T follicular helper cell (primary cell): ENCODE data around the gene GRAMD1B.

Experiments
- DNase-seq: peaks from one replicate; pipeline ENCODE4 v3.0.0-alpha.2; 2020; ENCODE audit warnings: low read depth

GRAMD1B gene

DNA sequence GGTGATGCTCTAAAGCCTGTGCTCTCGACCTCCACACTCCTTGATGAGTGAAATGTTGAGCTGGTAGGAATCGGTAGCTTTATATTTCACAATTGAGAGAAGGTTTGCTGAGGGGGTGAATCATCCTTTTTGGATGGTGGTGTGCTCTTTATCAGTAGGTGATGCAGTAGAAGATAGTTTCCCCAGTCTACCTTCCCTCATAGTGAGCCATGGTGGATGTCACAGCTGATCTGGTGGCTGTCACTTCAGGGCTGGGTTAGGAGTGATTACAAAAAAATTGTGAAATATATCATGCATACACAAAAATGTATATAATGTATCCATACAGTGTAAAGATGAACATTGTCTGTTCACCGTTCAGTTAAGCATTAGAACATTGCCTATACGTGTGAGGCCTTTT is 105.3 kb downstream of the GRAMD1B start:
- no peak for DNase-seq

DNA sequence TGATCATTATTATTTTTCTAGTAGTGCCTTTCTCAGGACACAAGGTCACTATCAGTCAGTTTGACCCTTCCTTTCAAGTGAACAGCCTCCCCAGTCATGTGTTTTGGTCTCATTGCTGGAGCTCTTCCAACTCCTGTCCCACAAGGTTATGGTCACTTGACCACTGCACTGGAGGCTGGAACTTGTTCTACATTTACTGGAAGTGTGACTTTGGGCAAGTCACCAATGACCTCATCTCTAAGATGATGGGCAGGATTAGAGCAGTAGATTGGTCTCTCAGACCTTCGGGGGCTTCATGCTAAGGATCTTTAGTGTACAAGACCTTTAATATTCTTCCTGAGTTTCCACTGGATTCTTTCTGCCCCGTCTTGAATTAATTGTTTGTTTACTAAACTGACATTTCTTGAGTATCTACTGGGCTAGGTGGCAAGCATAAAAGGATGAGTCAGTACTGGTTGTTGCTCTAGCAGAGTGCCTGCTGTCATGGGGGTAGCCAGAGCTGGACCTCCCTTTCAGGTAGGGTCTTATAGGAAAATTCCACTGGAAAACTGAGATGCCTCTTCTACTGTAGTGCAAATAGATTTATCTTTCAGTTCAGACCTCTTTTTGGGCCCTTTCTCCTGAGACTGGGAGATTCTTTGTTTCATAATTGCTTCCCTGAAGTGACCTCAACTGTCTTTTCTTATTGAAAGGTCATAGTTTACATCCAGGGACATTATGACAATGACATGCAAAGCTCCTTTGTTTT is 106.8 kb downstream of the GRAMD1B start:
- no peak for DNase-seq

GRCh38 chr11:123537726-123538125 is 107.7 kb downstream of the GRAMD1B start:
- DNase-seq = no peak

DNA sequence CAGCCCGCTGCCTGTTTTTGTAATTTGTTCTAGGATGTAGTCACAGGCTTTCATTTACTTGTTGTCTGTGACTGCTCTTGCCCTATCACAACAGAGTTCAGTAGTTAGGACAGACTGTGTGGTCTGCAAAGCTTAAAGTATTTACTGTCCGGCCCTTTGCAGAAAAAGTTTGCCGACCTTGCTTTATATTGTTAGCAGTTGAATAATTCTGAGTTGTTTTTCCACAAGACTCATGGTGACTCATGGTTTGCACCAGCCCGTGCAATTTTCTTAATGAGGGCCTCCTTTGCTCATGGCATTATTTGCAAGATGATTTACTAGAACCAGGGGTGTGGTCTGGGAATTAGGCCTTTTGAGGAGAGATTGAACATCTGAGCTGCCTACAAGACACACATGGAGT is 113.7 kb downstream of the GRAMD1B start:
- DNase-seq = no peak

- no peak for DNase-seq
Observed at GRCh38 chr11:123544631-123545375, 114.7 kb downstream of the GRAMD1B start.

GRCh38 chr11:123545726-123546270 is 115.7 kb downstream of the GRAMD1B start:
- DNase-seq = no peak

DNA sequence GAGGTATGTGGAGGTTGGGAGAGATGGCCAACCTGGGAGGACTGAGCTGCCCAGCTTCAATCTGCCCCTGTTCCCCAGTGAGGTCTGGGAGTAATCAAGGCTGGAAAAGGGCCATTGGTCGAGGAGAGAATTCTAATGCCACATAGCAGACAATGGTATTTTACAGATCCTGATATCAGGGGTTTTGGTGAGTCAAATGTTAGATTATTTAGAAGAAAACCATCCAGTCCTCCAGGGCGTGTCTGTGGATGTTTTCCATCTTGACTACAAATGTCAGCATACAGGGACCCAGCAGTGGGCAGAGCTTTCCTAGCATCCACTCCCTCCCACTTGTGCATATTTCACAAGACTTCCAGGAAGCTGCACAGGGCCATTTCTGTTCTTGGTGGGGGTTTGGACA is 116.4 kb downstream of the GRAMD1B start:
- no peak for DNase-seq

DNA sequence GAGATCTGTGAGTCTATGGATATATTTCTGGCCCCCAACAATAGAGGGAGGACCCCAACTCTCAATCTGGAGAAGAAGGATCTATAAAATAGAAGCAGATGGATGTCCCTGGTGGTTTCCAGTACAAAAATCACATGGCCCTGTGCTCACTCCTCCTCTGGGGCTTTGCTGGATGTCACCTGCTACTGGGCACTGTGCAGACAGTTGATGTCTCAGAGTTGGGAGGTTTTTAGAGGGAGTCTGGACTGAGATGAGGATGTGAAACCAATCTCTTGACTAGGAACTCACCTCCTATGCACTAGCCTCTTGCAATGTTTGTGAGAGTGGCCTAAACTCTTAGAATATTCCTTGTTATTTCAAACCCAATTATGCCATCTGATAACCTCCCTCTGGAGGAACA is 117.1 kb downstream of the GRAMD1B start:
- DNase-seq = no peak

- no peak for DNase-seq
Observed at GRCh38 chr11:123548774-123549173, 118.7 kb downstream of the GRAMD1B start.

DNA sequence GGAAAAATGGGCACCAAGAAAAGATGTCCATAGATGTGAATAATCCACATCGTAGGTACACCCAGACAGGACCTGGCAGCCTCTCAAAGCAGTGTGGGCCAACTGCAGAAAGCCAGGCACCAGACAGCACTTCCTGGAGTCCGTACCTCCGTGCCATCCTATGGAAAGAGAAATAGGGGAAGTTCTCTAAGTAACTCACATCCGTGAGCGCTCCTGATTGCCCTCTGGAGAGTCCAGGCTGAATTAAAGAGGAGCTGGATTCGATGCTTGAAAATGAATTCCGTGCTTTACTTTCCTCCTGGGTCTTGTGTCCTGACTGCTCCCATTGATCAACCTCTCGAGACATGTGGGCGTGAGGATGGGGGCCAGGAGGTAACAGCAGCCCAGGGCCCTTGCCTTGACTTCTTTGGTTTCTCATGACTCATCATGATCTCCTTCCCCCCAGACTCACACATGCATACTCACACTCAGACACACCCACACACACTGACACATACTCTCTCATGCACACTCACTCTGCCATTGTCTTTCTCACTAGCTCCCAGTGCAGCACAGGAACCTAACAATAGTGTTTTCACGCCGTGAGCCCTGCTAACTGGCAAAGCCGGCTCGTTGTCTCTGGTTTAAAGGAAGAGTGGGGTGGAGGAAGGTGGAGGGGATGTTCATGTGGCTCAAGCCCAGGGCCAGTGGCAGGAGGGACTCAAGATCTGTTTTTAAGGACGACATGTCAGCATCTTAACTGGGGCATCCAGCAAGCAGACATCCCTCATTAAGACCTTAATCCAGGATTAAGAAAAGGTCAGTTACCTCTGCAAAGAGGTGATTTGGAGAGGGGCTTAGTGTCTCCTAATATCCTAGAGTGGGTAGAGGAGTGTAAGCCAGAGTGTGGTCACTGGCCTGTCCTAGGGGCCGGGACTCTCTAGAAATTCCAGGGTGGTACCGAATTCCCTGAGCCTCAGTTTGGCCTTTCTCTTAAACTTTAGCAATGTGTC is 120.2 kb downstream of the GRAMD1B start:
- no peak for DNase-seq

GRCh38 chr11:123551079-123551478 is 121.0 kb downstream of the GRAMD1B start:
- no peak for DNase-seq

GRCh38 chr11:123556633-123557032 is 126.6 kb downstream of the GRAMD1B start:
- no peak for DNase-seq

DNA sequence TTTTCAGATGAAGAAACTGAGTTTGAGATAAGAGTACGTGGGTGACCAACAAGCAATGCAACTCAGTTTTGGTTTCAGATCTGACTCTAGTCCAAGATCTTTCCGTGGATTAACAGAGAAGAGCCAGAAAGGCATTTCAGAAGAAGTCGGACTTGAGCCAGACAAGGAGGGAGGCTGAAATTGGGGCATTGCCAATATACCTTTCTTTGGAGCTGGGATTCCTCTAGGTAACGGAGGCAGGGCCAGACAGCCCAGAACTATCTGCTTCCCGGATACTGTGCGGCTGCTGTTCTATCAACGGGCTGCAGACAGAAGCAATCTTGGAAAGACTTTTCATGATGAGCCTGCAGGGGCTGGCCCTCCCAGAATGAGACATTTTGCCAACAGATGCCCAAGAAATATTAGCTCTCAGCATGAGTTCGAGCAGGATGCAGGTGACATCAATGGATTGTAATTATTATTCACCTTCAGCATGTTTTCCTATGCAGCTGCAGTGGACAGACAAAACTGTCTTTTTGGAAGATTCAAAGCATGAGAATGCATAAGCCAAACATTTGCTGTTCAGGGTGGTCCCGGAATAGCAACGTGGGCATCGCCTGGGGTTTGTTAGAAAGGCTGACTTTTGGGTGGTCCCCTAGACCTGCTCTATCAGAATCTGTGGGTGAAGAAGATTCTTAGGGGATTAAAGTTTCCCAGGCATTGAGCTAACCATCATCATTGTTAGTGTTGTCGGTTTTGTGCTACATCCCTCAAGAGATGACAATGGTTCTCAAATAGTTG is 128.7 kb downstream of the GRAMD1B start:
- no peak for DNase-seq

GRCh38 chr11:123559523-123559955 is 129.5 kb downstream of the GRAMD1B start:
- no peak for DNase-seq

DNA sequence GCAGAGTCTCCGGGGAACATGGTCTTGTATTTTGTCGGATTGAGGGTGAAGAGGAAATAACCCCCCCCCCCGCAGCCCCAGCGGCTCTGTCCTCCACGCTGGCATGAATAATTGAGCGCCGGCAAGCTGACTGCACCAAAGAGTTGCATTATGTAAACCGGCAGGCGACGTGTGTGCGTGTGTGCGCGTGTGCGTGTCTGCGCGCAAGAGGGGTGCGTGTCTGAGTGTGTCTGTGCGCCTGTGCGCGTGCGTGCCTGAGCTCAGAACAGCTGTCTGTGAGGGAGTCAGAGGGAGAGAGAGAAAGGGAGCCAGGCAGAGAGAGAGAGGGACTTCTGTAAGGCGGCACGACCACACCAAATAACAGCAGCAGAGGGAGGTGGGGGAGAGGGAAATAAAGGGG is 129.9 kb downstream of the GRAMD1B start:
- DNase-seq = no peak

DNA sequence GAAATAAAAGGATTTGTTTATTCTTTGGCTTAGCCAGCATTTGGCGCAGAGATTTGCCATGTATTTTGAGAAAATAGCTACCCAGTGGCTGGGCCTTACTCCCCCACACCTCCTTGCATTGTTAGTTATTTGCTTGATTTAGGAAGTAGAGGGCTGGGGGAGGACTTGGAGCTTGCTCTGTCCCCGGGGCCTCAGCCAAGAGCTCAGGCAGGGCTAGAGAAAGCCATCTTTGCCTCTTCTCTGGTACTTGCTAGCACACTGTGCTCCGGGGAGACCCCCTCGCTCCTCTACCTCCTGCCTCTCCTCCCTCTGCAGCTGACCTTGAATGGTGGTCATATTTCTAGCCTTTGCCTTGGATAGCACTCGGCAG is 131.3 kb downstream of the GRAMD1B start:
- DNase-seq = no peak

- DNase-seq = no peak
Observed at GRCh38 chr11:123562158-123562557, 132.1 kb downstream of the GRAMD1B start.

GRCh38 chr11:123562829-123563228 is 132.8 kb downstream of the GRAMD1B start:
- no peak for DNase-seq

DNA sequence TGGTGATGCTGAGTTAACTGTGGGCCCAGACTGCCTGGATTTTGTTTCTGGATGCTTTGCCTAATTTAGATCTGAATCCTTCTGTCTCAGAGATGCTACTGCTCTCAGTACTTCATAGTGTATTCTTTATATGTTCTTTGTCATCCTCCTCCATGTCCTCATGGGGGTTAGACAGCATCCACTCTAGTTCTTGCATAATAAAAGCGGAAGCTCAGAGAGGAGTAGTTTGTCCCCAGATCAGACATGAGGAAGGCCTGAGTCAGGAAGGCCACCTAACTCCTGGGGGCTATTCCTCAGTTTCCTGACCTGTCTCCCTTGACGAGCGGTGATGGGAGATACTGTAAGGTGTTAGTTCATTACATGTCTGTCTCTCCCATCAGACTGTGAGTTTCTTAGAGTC is 134.2 kb downstream of the GRAMD1B start:
- no peak for DNase-seq

GRCh38 chr11:123566852-123567251 is 136.8 kb downstream of the GRAMD1B start:
- no peak for DNase-seq

- DNase-seq = no peak
Observed at GRCh38 chr11:123567466-123567865, 137.4 kb downstream of the GRAMD1B start.
